K562 (cell line): ENCODE measurements around the gene TRNP1. TPM values are rescaled to one million over a fixed set of nuclear protein-coding genes. Genes with fewer than 3 reads are reported as not detected.

Source experiments
- ATAC-seq: fragments of 200-7000 bp; cut with Tn5 transposase; 3 replicates; pipeline ENCODE4 v1.9.1; 2020; ENCODE audit warnings: moderate library complexity
- BruUV-seq: library from RNA; stranded (reverse); fragments of 400-500 nt; replicated peaks from 2 replicates; lab custom pipeline; 2021; lab: Mats Ljungman, UMichigan
- CTCF ChIA-PET: fragments of 300-600 bp; formaldehyde crosslinking; extraction: SDS; loops from one replicate; lab custom pipeline; 2021; ENCODE audit warnings: low intra/inter-chr PET ratio; lab: Yijun Ruan, JAX
- POLR2A ChIA-PET: fragments of 300-600, 350-650 bp; sonication (Branson Sonifier 250); formaldehyde crosslinking; extraction: SDS; loops from one replicate; lab custom pipeline; 2021; ENCODE audit warnings: antibody characterized with exemption, inconsistent platforms; lab: Yijun Ruan, JAX
- DNase-seq, 4 experiments: peaks; one replicate each; pipeline versions ENCODE4 v3.0.0 to v3.0.0-alpha.2; 2011 to 2018; ENCODE audit warnings: low spot score in 3 of 4, mixed read lengths in 3 of 4; ENCODE audit errors: extremely low read depth in 1 of 4
- FAIRE-seq: peaks from 2 replicates; lab custom pipeline; 2011; peaks lifted over from hg19 to GRCh38; lab: Jason Lieb, UNC
- H2AFZ ChIP-seq: 2 replicates; pipeline ENCODE4 v1.6.0; 2011; ENCODE audit warnings: low read depth, low read length, control low read depth, inconsistent platforms
- H3K27ac ChIP-seq: fragments of 200-600 bp; 3 replicates; pipeline ENCODE4 v1.8.0; 2011; ENCODE audit warnings: low read depth, mild to moderate bottlenecking, control low read depth, inconsistent platforms, low read length, moderate library complexity, mixed read lengths; ENCODE audit errors: extremely low read depth
- H3K27me3 ChIP-seq, 2 experiments: fragments of 300-600 bp in 1 of 2; 2 replicates in 1 of 2; 3 replicates in 1 of 2; pipeline versions ENCODE4 v1.6.0 to v1.8.0; 2011; ENCODE audit warnings: inconsistent platforms in 2 of 2, low read length in 2 of 2, mild to moderate bottlenecking in 1 of 2, mixed read lengths in 1 of 2, moderate library complexity in 1 of 2; ENCODE audit not compliant: control insufficient read depth in 2 of 2, insufficient read depth in 2 of 2
- H3K36me3 ChIP-seq: fragments of 300-600 bp; 3 replicates; pipeline ENCODE4 v1.8.0; 2011; ENCODE audit warnings: mild to moderate bottlenecking, low read length, inconsistent platforms; ENCODE audit not compliant: control insufficient read depth, insufficient read depth
- H3K4me1 ChIP-seq, 2 experiments: fragments of 200-600 bp in 1 of 2; replicated peaks in 1 of 2; 2 replicates in 1 of 2; 3 replicates in 1 of 2; pipeline versions ENCODE4 v1.5.1 to v1.8.0; 2011; ENCODE audit warnings: inconsistent platforms in 2 of 2, low read length in 2 of 2, mild to moderate bottlenecking in 1 of 2, mixed read lengths in 1 of 2, moderate library complexity in 1 of 2; ENCODE audit not compliant: control insufficient read depth in 2 of 2, insufficient read depth in 2 of 2
- H3K4me2 ChIP-seq: 2 replicates; pipeline ENCODE4 v1.6.1; 2011; ENCODE audit warnings: low read length, control low read depth, inconsistent platforms, mixed read lengths; ENCODE audit not compliant: insufficient read depth
- H3K4me3 ChIP-seq: fragments of 200-600 bp; sonication (generic), shearing (Covaris generic); 2 replicates; pipeline ENCODE4 v1.5.1; 2016; ENCODE audit warnings: control low read depth, inconsistent platforms
- H3K79me2 ChIP-seq: fragments of 200-600 bp; 3 replicates; pipeline ENCODE4 v1.8.0; 2011; ENCODE audit warnings: low read length, inconsistent platforms; ENCODE audit not compliant: control insufficient read depth, insufficient read depth
- H3K9ac ChIP-seq, 2 experiments: 2 replicates each; pipeline versions ENCODE4 v1.6.0 to v1.6.1; 2011; ENCODE audit warnings: low read depth in 2 of 2, low read length in 2 of 2, control low read depth in 1 of 2, inconsistent platforms in 1 of 2, mild to moderate bottlenecking in 1 of 2, mixed read lengths in 1 of 2; ENCODE audit not compliant: insufficient read depth in 1 of 2
- H3K9me1 ChIP-seq: one replicate; pipeline ENCODE4 v1.6.0; 2011; ENCODE audit warnings: inconsistent platforms, mild to moderate bottlenecking, low read length, moderate library complexity; ENCODE audit not compliant: control insufficient read depth, insufficient read depth
- H3K9me3 ChIP-seq: replicated peaks from 2 replicates; pipeline ENCODE4 v1.5.1; 2011; ENCODE audit warnings: low read depth, low read length, inconsistent platforms; ENCODE audit not compliant: control insufficient read depth, insufficient read depth
- H4K20me1 ChIP-seq: replicated peaks from 2 replicates; pipeline ENCODE4 v1.6.1; 2011; ENCODE audit warnings: low read length, inconsistent platforms, mixed read lengths; ENCODE audit not compliant: control insufficient read depth, insufficient read depth
- DPF2 ChIP-seq: fragments of 450-650 bp; IDR thresholded peaks from 2 replicates; pipeline ENCODE4 v1.6.1; 2016
- ELF4 ChIP-seq: fragments of 450-650 bp; formaldehyde crosslinking; IDR thresholded peaks from 2 replicates; pipeline ENCODE4 v1.4.0; 2022; ENCODE audit warnings: missing genetic modification characterization
- KDM5B ChIP-seq: fragments of 200-600 bp; sonication (generic); IDR thresholded peaks from 2 replicates; pipeline ENCODE4 v1.6.1; 2012; ENCODE audit warnings: low read depth, mild to moderate bottlenecking, moderate library complexity, low read length, control low read depth, inconsistent platforms; ENCODE audit not compliant: insufficient replicate concordance
- KLF13 ChIP-seq: fragments of 450-650 bp; IDR thresholded peaks from 2 replicates; pipeline ENCODE4 v1.6.1; 2016; ENCODE audit warnings: missing genetic modification characterization, low read depth, mild to moderate bottlenecking, missing compliant biosample characterization, moderate library complexity, borderline replicate concordance
- NCOA2 ChIP-seq, 2 experiments: fragments of 450-650 bp; IDR thresholded peaks; 2 replicates each; pipeline ENCODE4 v1.6.1; 2018; ENCODE audit warnings: mild to moderate bottlenecking in 2 of 2, moderate library complexity in 1 of 2; ENCODE audit not compliant: partially characterized antibody in 2 of 2
- PHF8 ChIP-seq: fragments of 200-600 bp; sonication (generic); IDR thresholded peaks from 2 replicates; pipeline ENCODE4 v1.6.1; 2012; ENCODE audit warnings: mixed run types, mild to moderate bottlenecking, inconsistent platforms, low read length, moderate library complexity, borderline replicate concordance
- PHTF2 ChIP-seq: fragments of 250-450 bp; sonication (Bioruptor Pico); IDR thresholded peaks from 2 replicates; pipeline ENCODE4 v1.5.0; 2021; ENCODE audit warnings: mild to moderate bottlenecking
- RB1 ChIP-seq: fragments of 450-650 bp; IDR thresholded peaks from 2 replicates; pipeline ENCODE4 v1.6.1; 2017; ENCODE audit warnings: low read depth, mild to moderate bottlenecking
- SIX5 ChIP-seq, 2 experiments: IDR thresholded peaks; 2 replicates each; pipeline ENCODE4 v1.6.1; 2011; ENCODE audit warnings: low read length in 2 of 2, borderline replicate concordance in 1 of 2, low read depth in 1 of 2, mild to moderate bottlenecking in 1 of 2, moderate library complexity in 1 of 2; ENCODE audit not compliant: insufficient read depth in 1 of 2
- SRSF9 ChIP-seq: fragments of 200-400 bp; formaldehyde crosslinking; IDR thresholded peaks from 2 replicates; pipeline ENCODE4 v1.6.1; 2017; ENCODE audit warnings: low read depth, low read length, borderline replicate concordance
- TARDBP ChIP-seq: fragments of 450-650 bp; IDR thresholded peaks from 2 replicates; pipeline ENCODE4 v1.6.1; 2016
- WGBS: fragments of 100-300 bp; shearing (Covaris generic); methylation state at CpG from one replicate; pipeline ENCODE4 v1.1.6; 2016; ENCODE audit warnings: low coverage, mixed read lengths; ENCODE audit not compliant: insufficient coverage; ENCODE audit errors: missing lambda C conversion rate; 5-methylcytosine and 5-hydroxymethylcytosine counted together
- in situ Hi-C: fragments of 300-500 bp; cut with MboI; formaldehyde crosslinking; loops from 4 replicates; pipeline ENCODE4 v1.15.0; 2018; ENCODE audit warnings: inconsistent platforms, mixed read lengths
- intact Hi-C: fragments of 100-400 bp; cut with micrococcal nuclease; formaldehyde crosslinking; loops from 2 replicates; pipeline ENCODE4 v1.14.2; 2022
- polyA plus RNA-seq, 8 experiments: library from polyadenylated mRNA; depleted of rRNA in 4 of 8; stranded (reverse) in 5 of 8; unstranded in 3 of 8; fragments of >200 nt; fragmentation: Nextera tagmentation in 2 of 8; fragmentation: Illumina TruSeq in 1 of 8; extraction: Ambion mirVana in 2 of 8; extraction: Trizol in 1 of 8; gene quantifications; 2 replicates each; pipeline versions ENCODE4 v1.2.1 to v1.2.3, GENCODE V29; 2011 to 2014; ENCODE audit warnings: inconsistent platforms in 1 of 8, missing spikeins in 1 of 8
- total RNA-seq, 7 experiments: library from RNA; depleted of rRNA in 6 of 7; stranded (reverse); fragments of >200 nt in 6 of 7; fragmentation: Illumina TruSeq in 2 of 7; extraction: Trizol in 2 of 7; gene quantifications; 2 replicates each; pipeline versions ENCODE4 v1.2.1 to v1.2.3, GENCODE V29; 2011 to 2021; ENCODE audit warnings: low replicate concordance in 1 of 7
- TF ChIP-seq, protein P1 (sequence below): sonication (generic); formaldehyde crosslinking; IDR thresholded peaks from 2 replicates; pipeline ENCODE4 v1.8.0; 2023; ENCODE audit warnings: mild to moderate bottlenecking, missing genetic modification reagents

TRNP1 gene
- total and polyA plus RNA-seq, 9 of the 15 experiments (the other 6 are each of a cell fraction or from before 2014, with no cell fraction given): 0.03 to 1.3 (median 0.95) TPM

DNA sequence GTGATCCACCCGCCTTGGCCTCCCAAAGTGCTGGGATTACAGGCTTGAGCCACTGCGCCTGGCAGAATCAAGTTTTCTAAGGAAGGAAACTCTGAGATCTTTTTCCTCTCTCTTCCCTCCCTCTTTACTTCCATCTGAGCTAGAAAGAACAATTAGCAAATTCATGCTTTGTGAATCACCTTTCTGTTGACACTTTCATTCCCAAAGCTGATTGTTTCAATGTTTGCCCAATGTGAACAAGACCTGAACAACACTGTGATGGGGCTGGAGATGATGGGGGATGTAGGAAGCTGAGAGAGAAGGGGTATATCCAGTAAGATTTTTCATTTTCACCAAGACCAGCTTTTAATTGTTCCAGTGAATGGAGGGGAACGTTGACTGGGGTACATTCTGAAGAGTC is 24.8 kb downstream of the TRNP1 start:
- Histone ChIP-seq H3K4me3 (no peak overlapping the region), H3K79me2 (no peaks in the 10 kb centered on the region), H3K9ac (no peak overlapping the region), H3K9me1 (no peaks in the 10 kb centered on the region), H3K36me3 (no peaks in the 10 kb centered on the region), H3K4me1 (peaks cover 31 to 37% of the 10 kb centered on the region in 2 experiments; a peak in 4 of 5 replicates), H2AFZ (no peak overlapping the region), H3K9me3 (no peaks in the 10 kb centered on the region), H3K27me3 (no peaks in the 10 kb centered on the region), H4K20me1 (no peaks in the 10 kb centered on the region), H3K27ac (no peak overlapping the region), H3K4me2 (no peak overlapping the region)
- TF ChIP-seq RB1 (no peak), DPF2 (0 out of 2 replicates have a peak, but pooled peaks have one; percentile 10)
- DNase-seq (no peak), FAIRE-seq (no peak), ATAC-seq (no peak)
- in situ Hi-C loops: no loop called here
- intact Hi-C loops: no loop called here
- ChIA-PET POLR2A (interaction anchor here (0.6 to 2.6 kb wide), 3 partner anchors 9 to 51 kb away, joined by 3 to 17 read pairs (median 3); no protein-coding TSS in a partner anchor), CTCF (no interaction called here)
- BruUV-seq: no TSS peak
- WGBS: 69% methylated on average over 3 of the region's 3 CpGs

DNA sequence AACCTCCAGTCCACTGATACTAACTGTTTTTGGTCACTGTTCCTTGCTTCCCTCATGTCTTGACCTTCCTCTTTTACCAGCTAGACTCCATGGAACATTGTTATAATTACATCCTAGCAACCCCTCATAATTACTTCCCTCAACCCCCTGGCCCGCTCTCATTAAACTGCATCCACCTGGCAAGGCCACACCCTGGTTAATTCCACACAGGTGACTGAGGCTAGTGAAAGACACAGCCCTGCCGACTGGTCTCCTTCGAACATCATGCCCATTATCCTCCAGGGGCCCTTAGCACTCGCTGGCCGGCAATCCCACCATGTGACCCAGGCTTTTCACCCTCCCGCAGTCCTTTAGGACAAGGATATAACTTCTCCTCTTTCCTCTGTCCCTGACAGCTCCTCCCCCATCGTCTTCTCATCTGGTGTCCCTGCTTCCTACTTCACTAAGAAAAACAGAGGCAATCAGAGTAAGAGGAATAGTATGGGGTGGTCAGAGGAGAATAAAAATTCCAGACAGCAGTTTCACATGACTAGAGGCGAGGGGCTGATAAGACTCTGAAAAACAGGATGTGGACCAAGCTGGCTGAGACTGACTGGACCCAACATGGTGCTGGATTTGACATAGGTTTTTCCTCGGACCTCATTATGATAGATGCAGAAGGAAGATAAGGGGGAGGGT is 28.0 kb downstream of the TRNP1 start:
- Histone ChIP-seq H3K9me1 (no peaks in the 10 kb centered on the region), H3K27me3 (no peaks in the 10 kb centered on the region), H3K4me2 (peak overlapping the region; percentile 2; the same call in 1 of the 2 replicates), H3K4me1 (peaks cover 30 to 32% of the 10 kb centered on the region in 2 experiments), H4K20me1 (no peaks in the 10 kb centered on the region), H2AFZ (peak overlapping the region; percentile 87), H3K27ac (peak overlapping the region; percentile 6; the same call in 2 of the 3 replicates), H3K9ac (peak overlapping the region; percentile 0 to 70; a peak in 1 of 4 replicates), H3K79me2 (no peaks in the 10 kb centered on the region), H3K36me3 (no peaks in the 10 kb centered on the region), H3K4me3 (no peak overlapping the region), H3K9me3 (no peaks in the 10 kb centered on the region)
- DNase-seq: peak in 1 of 4 experiments; percentile 50
- intact Hi-C loops: no loop called here
- CTCF ChIA-PET: no interaction called here
- POLR2A ChIA-PET: interaction anchor here (0.6 to 1.9 kb wide), 5 partner anchors 9 to 108 kb away, joined by 3 to 7 read pairs (median 4); partner anchors contain the start of genes NR0B2 and TENT5B
- no TSS peak for BruUV-seq
- WGBS: 41% methylated on average over 9 of the region's 9 CpGs
- in situ Hi-C loops: no loop called here
- ATAC-seq: peak; percentile 47
- no peak for FAIRE-seq
- TF ChIP-seq SRSF9: no peak
- TF ChIP-seq ELF4 (CRISPR knock-in tag): no peak
- TF ChIP-seq KDM5B: no peak
- TF ChIP-seq NCOA2 (IDR thresholded peaks at IDR 0.05; ENCODE audit: partially characterized antibody in 2 of 2): no peak
- no peak for TF ChIP-seq PHF8
- TF ChIP-seq PHTF2: no peak
- no peak for TF ChIP-seq TARDBP
- no peak for TF ChIP-seq SIX5 (IDR thresholded peaks at IDR 0.05; ENCODE audit: borderline replicate concordance in 1 of 2, insufficient read depth in 1 of 2, low read depth in 1 of 2, low read length in 2 of 2)
- no peak for TF ChIP-seq KLF13 (tag)
- TF ChIP-seq, protein P1, sequence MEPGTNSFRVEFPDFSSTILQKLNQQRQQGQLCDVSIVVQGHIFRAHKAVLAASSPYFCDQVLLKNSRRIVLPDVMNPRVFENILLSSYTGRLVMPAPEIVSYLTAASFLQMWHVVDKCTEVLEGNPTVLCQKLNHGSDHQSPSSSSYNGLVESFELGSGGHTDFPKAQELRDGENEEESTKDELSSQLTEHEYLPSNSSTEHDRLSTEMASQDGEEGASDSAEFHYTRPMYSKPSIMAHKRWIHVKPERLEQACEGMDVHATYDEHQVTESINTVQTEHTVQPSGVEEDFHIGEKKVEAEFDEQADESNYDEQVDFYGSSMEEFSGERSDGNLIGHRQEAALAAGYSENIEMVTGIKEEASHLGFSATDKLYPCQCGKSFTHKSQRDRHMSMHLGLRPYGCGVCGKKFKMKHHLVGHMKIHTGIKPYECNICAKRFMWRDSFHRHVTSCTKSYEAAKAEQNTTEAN: no peak
